HepG2 (cell line): ENCODE measurements around the gene COL18A1.

Experiments used
- CTCF ChIP-seq: sonication (generic); formaldehyde crosslinking; IDR thresholded peaks from 2 replicates; pipeline ENCODE4 v1.5.0; 2020; ENCODE audit warnings: mild to moderate bottlenecking, missing genetic modification reagents, moderate library complexity
- ISX ChIP-seq: sonication (generic); formaldehyde crosslinking; conservative IDR thresholded peaks from 2 replicates; pipeline ENCODE4 v1.5.0; 2020; ENCODE audit warnings: missing genetic modification reagents
- KDM1A ChIP-seq: IDR thresholded peaks from 2 replicates; pipeline ENCODE4 v1.6.1; 2016; ENCODE audit warnings: missing compliant biosample characterization
- NR3C1 ChIP-seq: sonication (generic); formaldehyde crosslinking; IDR thresholded peaks from 2 replicates; pipeline ENCODE4 v1.4.0; 2020; ENCODE audit warnings: missing genetic modification reagents
- POLR2A ChIP-seq, 2 experiments: IDR thresholded peaks; 2 replicates each; pipeline ENCODE4 v1.6.1; 2011; ENCODE audit warnings: low read depth in 2 of 2, low read length in 2 of 2, mild to moderate bottlenecking in 1 of 2, moderate library complexity in 1 of 2; ENCODE audit not compliant: insufficient read depth in 1 of 2
- POLR2AphosphoS5 ChIP-seq: IDR thresholded peaks from 2 replicates; pipeline ENCODE4 v1.6.1; 2012; ENCODE audit warnings: low read depth, low read length
- SMC3 ChIP-seq: IDR thresholded peaks from 2 replicates; pipeline ENCODE4 v1.6.1; 2011; ENCODE audit warnings: low read length, improper control_type of control experiment
- SNAI1 ChIP-seq: sonication (generic); formaldehyde crosslinking; IDR thresholded peaks from 2 replicates; pipeline ENCODE4 v1.5.0; 2020; ENCODE audit warnings: mild to moderate bottlenecking, missing genetic modification reagents, borderline replicate concordance
- SRSF1 ChIP-seq: fragments of 200-400 bp; formaldehyde crosslinking; optimal IDR thresholded peaks from 2 replicates; pipeline ENCODE3; 2017; ENCODE audit warnings: mild to moderate bottlenecking, low read depth, low read length, moderate library complexity
- ZNF136 ChIP-seq: sonication (generic); formaldehyde crosslinking; IDR thresholded peaks from 2 replicates; pipeline ENCODE4 v1.8.1; 2022; ENCODE audit warnings: low read depth, mild to moderate bottlenecking, moderate library complexity, missing genetic modification reagents
- ZNF766 ChIP-seq: sonication (generic); formaldehyde crosslinking; IDR thresholded peaks from 2 replicates; pipeline ENCODE4 v1.5.0; 2020; ENCODE audit warnings: missing genetic modification reagents, borderline replicate concordance
- ZNF781 ChIP-seq: sonication (generic); formaldehyde crosslinking; IDR thresholded peaks from 2 replicates; pipeline ENCODE4 v1.5.1; 2020; ENCODE audit warnings: borderline replicate concordance, mild to moderate bottlenecking, missing genetic modification reagents; ENCODE audit errors: not compliant biosample characterization

GRCh38 chr21:45404730-45405270 lies at the start of gene COL18A1:
- no peak; a peak in 1 of 4 replicates for TF ChIP-seq POLR2A (IDR thresholded peaks at IDR 0.05; ENCODE audit: insufficient read depth in 1 of 2, low read depth in 2 of 2, low read length in 2 of 2)
- TF ChIP-seq SRSF1: no peak
- TF ChIP-seq ZNF781 (CRISPR knock-in tag): no peak
- TF ChIP-seq SMC3: no peak
- TF ChIP-seq ZNF766 (CRISPR knock-in tag): no peak
- TF ChIP-seq ZNF136: no peak
- TF ChIP-seq NR3C1: no peak
- no peak for TF ChIP-seq CTCF (CRISPR knock-in tag)
- no peak for TF ChIP-seq ISX (CRISPR knock-in tag)
- TF ChIP-seq KDM1A (CRISPR knock-in tag): no peak
- TF ChIP-seq POLR2AphosphoS5: no peak
- TF ChIP-seq SNAI1 (CRISPR knock-in tag): no peak
